ENCODE measurements around the gene THOC7. TPM values are rescaled to one million over a fixed set of nuclear protein-coding genes. Genes with fewer than 3 reads are reported as not detected.

The THOC7 gene
- total and polyA plus RNA-seq, 2 of the 4 experiments (the other 2 are of a cell fraction): 25.8 to 55.9 TPM

DNA sequence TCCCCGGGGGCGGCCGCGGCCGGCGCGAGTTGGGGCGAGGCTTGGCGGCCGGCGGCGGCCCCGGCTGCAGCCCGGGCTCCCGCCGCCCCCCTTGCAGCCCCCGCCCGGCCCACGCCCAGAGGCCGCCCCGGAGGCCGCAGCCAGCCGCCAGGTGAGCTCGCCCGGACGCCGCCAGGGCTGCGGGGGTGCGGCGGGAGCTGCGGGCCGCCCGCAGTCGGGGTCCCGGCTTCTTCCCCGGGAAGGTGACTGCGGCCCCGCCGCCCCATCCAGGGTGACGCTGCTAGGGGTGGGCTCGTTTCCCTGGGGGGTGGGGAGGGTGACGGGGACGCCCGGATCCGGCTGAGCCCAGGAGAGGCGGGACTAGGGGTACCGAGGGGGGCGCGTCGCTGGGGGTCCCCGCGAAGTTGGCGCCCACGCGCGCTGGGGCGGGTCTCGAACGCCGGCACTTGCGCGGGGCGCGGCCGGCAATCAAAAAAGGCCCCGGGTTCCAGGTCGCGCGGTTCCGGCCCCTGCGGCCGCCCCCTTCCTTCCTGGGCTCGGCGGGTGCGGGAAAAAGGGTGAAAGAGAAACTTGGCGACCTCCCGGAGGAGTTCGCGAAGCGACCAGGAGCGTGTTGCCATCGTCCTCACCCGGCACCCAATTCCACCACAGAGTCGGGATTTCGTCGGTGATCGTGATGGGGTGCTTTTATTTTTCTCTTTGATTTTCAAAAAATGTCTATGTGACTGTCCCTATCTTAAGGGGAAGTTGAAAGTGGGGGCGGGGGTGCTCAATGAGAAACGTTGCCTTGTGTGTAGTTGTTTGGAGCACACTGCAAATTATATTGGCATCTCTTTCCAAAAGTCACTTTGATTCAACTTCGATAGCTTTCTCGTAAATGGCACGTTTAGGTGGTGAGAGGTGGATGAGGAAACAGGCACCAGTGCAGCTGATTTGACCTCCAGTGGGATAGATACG lies 681 bp upstream of the THOC7 start:
- peak overlapping the region; percentile 82 for H3K9ac ChIP-seq (ENCODE audit: low read depth, low read length)
- peaks cover 3% of the 10 kb centered on the region; the same call in 1 of the 2 replicates for H3K4me1 ChIP-seq (ENCODE audit: control insufficient read depth, insufficient read depth, low read length)
- DNase-seq (no peak), ATAC-seq (ENCODE audit: low read depth) (peak; percentile 66)
- H3K4me3 ChIP-seq (ENCODE audit: insufficient read depth, low read depth, low read length): peak overlapping the region; percentile 94
- no peaks in the 10 kb centered on the region; the same call in 1 of the 2 replicates for H4K20me1 ChIP-seq (ENCODE audit: insufficient read depth, low read length)
- H2BK15ac ChIP-seq (ENCODE audit: low read depth, low read length): no peak overlapping the region; the same call in 2 of the 3 replicates
- peak overlapping the region; percentile 81 for H4K91ac ChIP-seq (ENCODE audit: insufficient read depth, low read depth, low read length)
- H3K9me1 ChIP-seq (ENCODE audit: insufficient read depth, low read length): peaks cover 7% of the 10 kb centered on the region
- intact Hi-C loops (cut with micrococcal nuclease) (loop anchor here (5.0 kb wide), 1 partner anchor 113 kb away; no protein-coding TSS in a partner anchor), in situ Hi-C loops (cut with MboI; ENCODE audit: low sequenced_read_pairs) (no loop called here), dilution Hi-C loops (cut with HindIII; ENCODE audit: low sequenced_read_pairs, unreplicated experiment) (no loop called here)
- peak overlapping the region; percentile 86 for H2AK5ac ChIP-seq (ENCODE audit: low read depth, low read length)
- BruUV-seq (replicated peaks): no TSS peak
- peak overlapping the region; percentile 96 for H2AK9ac ChIP-seq (replicated peaks; ENCODE audit: low read depth, low read length, poor library complexity)
- peak overlapping the region; percentile 53 to 89 for H4K8ac ChIP-seq (ENCODE audit: low read depth in 2 of 2, low read length in 2 of 2)
- H3K36me3 ChIP-seq (ENCODE audit: control insufficient read depth, insufficient read depth, low read length): no peaks in the 10 kb centered on the region; the same call in 1 of the 2 replicates
- peak overlapping the region; percentile 68 for H3K4ac ChIP-seq (ENCODE audit: low read depth, low read length)
- no peaks in the 10 kb centered on the region for H3K27me3 ChIP-seq (ENCODE audit: control insufficient read depth, insufficient read depth, low read length)
- H2BK120ac ChIP-seq (ENCODE audit: low read depth, low read length): peak overlapping the region; percentile 77
- H2AFZ ChIP-seq (replicated peaks; ENCODE audit: low read length, poor library complexity): peak overlapping the region; percentile 89
- peak overlapping the region; percentile 99 for H3K4me2 ChIP-seq (ENCODE audit: low read depth, low read length)
- whole genome bisulfite sequencing, 2 experiments (ENCODE audit: extremely low coverage in 2 of 2, insufficient read length in 1 of 2): 0% methylated on average over 4 of the region's 93 CpGs; no CpG with 5 or more reads in 1 of the 2 experiments
- ChIA-PET CTCF (no interaction called here), POLR2A (ENCODE audit: unreplicated experiment) (no interaction called here)
- peak overlapping the region; percentile 99 for H3K23ac ChIP-seq (ENCODE audit: low read depth, low read length)
- peak overlapping the region; percentile 69 for H3K27ac ChIP-seq (ENCODE audit: insufficient read depth, low read length)
- peak overlapping the region; percentile 70 for H2BK20ac ChIP-seq (ENCODE audit: low read depth, low read length)
- H2BK5ac ChIP-seq (ENCODE audit: low read depth, low read length, poor library complexity, severe bottlenecking): peak overlapping the region; percentile 75
- peaks cover 40 to 67% of the 10 kb centered on the region in 2 experiments for H3K79me1 ChIP-seq (ENCODE audit: low read depth in 1 of 2, low read length in 2 of 2)
- peak overlapping the region; percentile 87 for H3K14ac ChIP-seq (replicated peaks; ENCODE audit: low read depth, low read length)
- H3K18ac ChIP-seq (ENCODE audit: low read depth, low read length): peak overlapping the region; percentile 79
- peak overlapping the region; percentile 48 for H3K56ac ChIP-seq (ENCODE audit: extremely low read depth, insufficient read depth, low read length)
- H3K9me3 ChIP-seq (ENCODE audit: control insufficient read depth, insufficient read depth, low read length): no peaks in the 10 kb centered on the region
- H4K5ac ChIP-seq (ENCODE audit: low read depth, low read length): peak overlapping the region; percentile 82
- TF ChIP-seq NFE2L2 (IDR thresholded peaks at IDR 0.05; ENCODE audit: low read depth, low read length) (no peak), SMC3 (IDR thresholded peaks at IDR 0.05; ENCODE audit: low read depth, low read length) (no peak), MAZ (IDR thresholded peaks at IDR 0.05; ENCODE audit: borderline replicate concordance, low read depth, low read length) (no peak), RFX5 (IDR thresholded peaks at IDR 0.05; ENCODE audit: low read depth, low read length) (no peak), BHLHE40 (IDR thresholded peaks at IDR 0.05; ENCODE audit: low read depth, low read length) (no peak), CHD1 (IDR thresholded peaks at IDR 0.05; ENCODE audit: low read depth, low read length) (no peak), MAFK (IDR thresholded peaks at IDR 0.05; ENCODE audit: low read depth, low read length) (no peak), ELK1 (IDR thresholded peaks at IDR 0.05; ENCODE audit: borderline replicate concordance, low read depth, low read length) (no peak), RAD21 (IDR thresholded peaks at IDR 0.05; ENCODE audit: low read length) (no peak), CEBPB (IDR thresholded peaks at IDR 0.05; ENCODE audit: low read depth, low read length) (no peak), RCOR1 (IDR thresholded peaks at IDR 0.05; ENCODE audit: insufficient replicate concordance, low read length) (no peak)
- TF ChIP-seq, protein P1, sequence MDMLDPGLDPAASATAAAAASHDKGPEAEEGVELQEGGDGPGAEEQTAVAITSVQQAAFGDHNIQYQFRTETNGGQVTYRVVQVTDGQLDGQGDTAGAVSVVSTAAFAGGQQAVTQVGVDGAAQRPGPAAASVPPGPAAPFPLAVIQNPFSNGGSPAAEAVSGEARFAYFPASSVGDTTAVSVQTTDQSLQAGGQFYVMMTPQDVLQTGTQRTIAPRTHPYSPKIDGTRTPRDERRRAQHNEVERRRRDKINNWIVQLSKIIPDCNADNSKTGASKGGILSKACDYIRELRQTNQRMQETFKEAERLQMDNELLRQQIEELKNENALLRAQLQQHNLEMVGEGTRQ (IDR thresholded peaks at IDR 0.05; ENCODE audit: low read depth, low read length): no peak
- TF ChIP-seq, protein P2, sequence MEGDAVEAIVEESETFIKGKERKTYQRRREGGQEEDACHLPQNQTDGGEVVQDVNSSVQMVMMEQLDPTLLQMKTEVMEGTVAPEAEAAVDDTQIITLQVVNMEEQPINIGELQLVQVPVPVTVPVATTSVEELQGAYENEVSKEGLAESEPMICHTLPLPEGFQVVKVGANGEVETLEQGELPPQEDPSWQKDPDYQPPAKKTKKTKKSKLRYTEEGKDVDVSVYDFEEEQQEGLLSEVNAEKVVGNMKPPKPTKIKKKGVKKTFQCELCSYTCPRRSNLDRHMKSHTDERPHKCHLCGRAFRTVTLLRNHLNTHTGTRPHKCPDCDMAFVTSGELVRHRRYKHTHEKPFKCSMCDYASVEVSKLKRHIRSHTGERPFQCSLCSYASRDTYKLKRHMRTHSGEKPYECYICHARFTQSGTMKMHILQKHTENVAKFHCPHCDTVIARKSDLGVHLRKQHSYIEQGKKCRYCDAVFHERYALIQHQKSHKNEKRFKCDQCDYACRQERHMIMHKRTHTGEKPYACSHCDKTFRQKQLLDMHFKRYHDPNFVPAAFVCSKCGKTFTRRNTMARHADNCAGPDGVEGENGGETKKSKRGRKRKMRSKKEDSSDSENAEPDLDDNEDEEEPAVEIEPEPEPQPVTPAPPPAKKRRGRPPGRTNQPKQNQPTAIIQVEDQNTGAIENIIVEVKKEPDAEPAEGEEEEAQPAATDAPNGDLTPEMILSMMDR (conservative IDR thresholded peaks at IDR 0.05; ENCODE audit: low read depth, low read length): no peak
